ENCODE data around the gene VEGFA.

GRCh38 chr6:43767553-43768505, 2.2 kb upstream of the VEGFA start:
- TF ChIP-seq CTCF (IDR thresholded peaks at IDR 0.05; ENCODE audit: poor library complexity) (no peak), EZH2 (IDR thresholded peaks at IDR 0.05; ENCODE audit: borderline replicate concordance) (no peak), EZH2phosphoT487 (IDR thresholded peaks at IDR 0.05; ENCODE audit: low read depth, severe bottlenecking, unreplicated experiment) (no peak)

Measured in hepatocyte (in vitro differentiated cells).